IPS-20b (cell line): Measurements from ENCODE around the gene KCNJ12.
"Not testable (repeated sequence)": the region's sequence is repeated elsewhere in the genome, so short reads cannot be mapped to it uniquely, and the experiment has no call there.

Source experiments
- H3K27ac ChIP-seq: one replicate; pipeline ENCODE4 v1.5.1; 2013; ENCODE audit warnings: low read length
- H3K27me3 ChIP-seq: 2 replicates; pipeline ENCODE4 v1.6.1; 2013; ENCODE audit warnings: mild to moderate bottlenecking, low read length, inconsistent platforms; ENCODE audit not compliant: insufficient read depth
- H3K36me3 ChIP-seq: 2 replicates; pipeline ENCODE4 v1.6.1; 2013; ENCODE audit warnings: low read depth, mild to moderate bottlenecking, inconsistent platforms, low read length, moderate library complexity; ENCODE audit not compliant: insufficient read depth
- H3K4me1 ChIP-seq: 2 replicates; pipeline ENCODE4 v1.6.1; 2013; ENCODE audit warnings: mild to moderate bottlenecking, control low read depth, inconsistent platforms, low read length, moderate library complexity; ENCODE audit not compliant: insufficient read depth
- H3K4me3 ChIP-seq: 2 replicates; pipeline ENCODE4 v1.5.1; 2013; ENCODE audit warnings: mild to moderate bottlenecking, low read length, inconsistent platforms
- H3K9ac ChIP-seq: 2 replicates; pipeline ENCODE4 v1.6.1; 2013; ENCODE audit warnings: low read depth, mild to moderate bottlenecking, inconsistent platforms, low read length, moderate library complexity
- H3K9me3 ChIP-seq: 2 replicates; pipeline ENCODE4 v1.6.1; 2013; ENCODE audit warnings: mild to moderate bottlenecking, low read depth, low read length, inconsistent platforms; ENCODE audit not compliant: insufficient read depth

The KCNJ12 gene

DNA sequence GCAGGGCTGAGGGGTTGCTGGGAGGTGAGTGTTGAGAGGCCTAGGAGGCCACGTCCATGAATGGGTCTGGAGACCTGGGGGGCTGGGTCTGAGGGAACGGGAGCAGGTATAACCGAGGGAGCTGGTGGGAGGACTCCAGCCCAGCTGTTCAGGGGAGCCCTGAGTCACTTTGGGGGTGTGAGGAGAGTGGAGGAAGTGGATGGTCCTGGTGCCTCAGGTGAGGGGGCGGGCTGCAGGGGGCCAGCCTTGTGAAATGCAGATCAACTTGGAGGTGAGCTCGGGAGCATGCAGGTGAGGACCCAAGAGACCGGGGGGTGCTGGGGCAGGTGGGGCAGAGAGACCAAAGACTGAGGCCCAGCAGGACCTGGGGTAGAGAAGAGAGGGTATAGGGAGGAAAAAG, 79.6 kb downstream of the KCNJ12 start:
- H3K27me3 ChIP-seq: peaks cover 44% of the 10 kb centered on the region
- H3K36me3 ChIP-seq: no peaks in the 10 kb centered on the region
- no peak overlapping the region for H3K27ac ChIP-seq
- no peak overlapping the region for H3K9ac ChIP-seq
- no peak overlapping the region for H3K4me3 ChIP-seq
- 0 out of 2 replicates have a peak, but pooled peaks cover 3% of the 10 kb centered on the region for H3K4me1 ChIP-seq
- H3K9me3 ChIP-seq: no peaks in the 10 kb centered on the region

DNA sequence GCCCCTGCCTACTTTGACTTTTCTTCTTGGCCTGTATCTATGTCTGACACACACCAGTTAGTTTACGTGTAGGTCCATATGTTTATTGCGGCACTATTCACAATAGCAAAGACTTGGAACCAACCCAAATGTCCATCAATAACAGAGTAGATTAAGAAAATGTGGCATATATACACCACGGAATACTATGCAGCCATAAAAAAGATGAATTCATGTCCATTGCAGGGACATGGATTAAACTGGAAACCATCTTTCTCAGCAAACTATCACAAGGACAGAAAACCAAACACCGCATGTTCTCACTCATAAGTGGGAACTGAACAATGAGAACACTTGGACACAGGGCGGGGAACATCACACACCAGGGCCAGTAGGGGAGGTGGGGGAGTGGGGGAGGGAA, 80.3 kb downstream of the KCNJ12 start:
- H3K27ac ChIP-seq, H3K9ac ChIP-seq, H3K36me3 ChIP-seq, H3K4me3 ChIP-seq, H3K4me1 ChIP-seq, H3K9me3 ChIP-seq: not testable (repeated sequence)
- peaks cover 44% of the 10 kb centered on the region for H3K27me3 ChIP-seq

DNA sequence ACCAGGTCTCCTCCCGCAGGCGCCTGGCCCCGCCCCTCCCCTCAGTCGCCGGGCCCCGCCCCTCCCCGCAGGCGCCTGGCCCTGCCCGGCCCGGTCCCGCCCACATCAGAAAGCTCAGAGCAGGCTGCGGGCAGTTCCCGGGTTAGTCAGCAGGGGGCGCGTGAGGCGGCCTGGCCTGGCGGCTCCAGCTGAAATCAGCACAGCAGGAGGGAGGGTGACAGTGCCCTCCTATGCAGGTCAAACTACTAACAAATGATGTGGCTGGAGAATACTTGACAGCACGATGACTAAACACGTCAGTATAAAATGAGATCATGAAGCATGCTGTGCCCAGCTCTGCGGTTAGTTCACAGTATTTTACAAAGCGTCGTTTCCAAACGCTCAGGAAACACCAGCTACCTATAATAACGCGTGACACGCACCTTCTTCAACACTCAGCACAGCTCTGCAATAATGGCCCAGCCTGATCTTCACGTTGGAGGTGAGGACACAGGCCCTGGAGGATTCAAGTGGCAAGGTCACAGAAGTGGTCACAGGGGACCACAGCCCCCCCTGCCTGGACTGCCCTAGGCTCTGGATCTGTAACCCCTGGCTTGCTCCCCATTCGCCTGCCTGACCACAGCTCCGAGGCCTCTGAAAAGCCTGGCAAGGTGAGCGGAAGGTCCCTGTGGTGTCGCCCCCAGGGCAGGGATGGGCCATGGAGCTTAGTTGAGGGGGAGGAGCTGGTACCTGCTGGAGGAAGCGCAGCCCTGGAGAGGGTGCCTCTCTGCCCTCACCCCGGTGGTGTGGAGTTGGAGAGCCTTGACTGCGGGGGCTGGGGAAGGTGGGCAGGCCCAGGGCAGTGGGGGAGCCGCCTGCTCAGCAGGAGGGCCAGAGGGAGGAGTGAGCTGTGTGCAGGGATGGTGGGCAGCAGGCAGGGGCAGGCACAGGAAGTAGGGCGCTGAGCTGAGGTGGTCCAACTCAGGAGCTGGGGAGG, 81.2 kb downstream of the KCNJ12 start:
- Histone ChIP-seq H3K9ac (no peak overlapping the region), H3K4me3 (peak overlapping the region; percentile 59), H3K27me3 (peaks cover 47% of the 10 kb centered on the region), H3K36me3 (no peaks in the 10 kb centered on the region), H3K27ac (no peak overlapping the region), H3K9me3 (no peaks in the 10 kb centered on the region), H3K4me1 (0 out of 2 replicates have a peak, but pooled peaks cover 3% of the 10 kb centered on the region)

DNA sequence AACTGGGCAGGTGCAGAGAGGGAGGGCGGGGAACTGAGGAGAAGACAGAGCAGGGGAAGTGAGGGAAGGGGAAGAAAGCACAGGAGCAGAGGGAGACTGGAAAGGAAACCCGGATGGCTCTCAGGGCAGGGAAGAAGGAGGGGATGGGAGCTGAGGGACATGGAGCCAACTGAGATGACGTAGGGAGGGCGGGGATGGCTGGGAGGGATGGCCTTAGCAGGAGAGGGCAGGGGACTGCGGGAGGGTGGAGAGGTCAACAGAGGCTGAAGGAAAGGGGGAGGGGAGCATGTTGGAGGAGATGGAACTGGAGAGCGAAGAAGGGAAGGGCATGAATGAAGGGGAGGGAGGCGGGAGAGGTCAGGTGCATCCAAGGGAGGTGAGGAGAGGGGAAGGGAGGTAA, 81.9 kb downstream of the KCNJ12 start:
- peak overlapping the region; percentile 59; the same call in 1 of the 2 replicates for H3K4me3 ChIP-seq
- H3K9ac ChIP-seq: no peak overlapping the region
- H3K27ac ChIP-seq: no peak overlapping the region

DNA sequence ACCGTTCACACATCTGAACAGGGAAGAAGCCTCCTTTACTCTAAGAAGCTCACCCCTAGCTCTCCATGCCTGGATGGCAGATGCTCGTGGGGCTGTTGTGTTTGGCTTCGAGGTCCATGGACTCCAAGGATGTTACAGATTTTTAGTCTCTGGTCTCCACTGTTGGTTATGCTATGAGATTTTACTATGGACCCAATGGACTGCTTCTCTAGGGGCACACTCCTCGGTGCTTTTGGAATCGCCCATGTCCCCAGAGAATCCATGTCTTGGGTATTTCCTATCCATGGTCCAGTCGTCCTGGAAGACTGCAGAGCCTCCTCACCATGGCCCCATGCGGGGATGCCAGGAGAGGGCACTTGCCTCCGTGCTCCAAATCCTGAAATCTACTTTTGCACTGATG, 83.4 kb downstream of the KCNJ12 start:
- Histone ChIP-seq H3K9me3 (no peaks in the 10 kb centered on the region), H3K4me1 (peaks cover 5% of the 10 kb centered on the region; the same call in 1 of the 2 replicates), H3K27ac (no peak overlapping the region), H3K9ac (no peak overlapping the region), H3K4me3 (no peak overlapping the region), H3K36me3 (no peaks in the 10 kb centered on the region), H3K27me3 (peaks cover 47% of the 10 kb centered on the region)

More for the DNA sequence above, 81.9 kb downstream of the KCNJ12 start:
- H3K27me3 ChIP-seq: peaks cover 45% of the 10 kb centered on the region
- H3K9me3 ChIP-seq: no peaks in the 10 kb centered on the region
- 0 out of 2 replicates have a peak, but pooled peaks cover 3% of the 10 kb centered on the region for H3K4me1 ChIP-seq
- no peaks in the 10 kb centered on the region for H3K36me3 ChIP-seq

DNA sequence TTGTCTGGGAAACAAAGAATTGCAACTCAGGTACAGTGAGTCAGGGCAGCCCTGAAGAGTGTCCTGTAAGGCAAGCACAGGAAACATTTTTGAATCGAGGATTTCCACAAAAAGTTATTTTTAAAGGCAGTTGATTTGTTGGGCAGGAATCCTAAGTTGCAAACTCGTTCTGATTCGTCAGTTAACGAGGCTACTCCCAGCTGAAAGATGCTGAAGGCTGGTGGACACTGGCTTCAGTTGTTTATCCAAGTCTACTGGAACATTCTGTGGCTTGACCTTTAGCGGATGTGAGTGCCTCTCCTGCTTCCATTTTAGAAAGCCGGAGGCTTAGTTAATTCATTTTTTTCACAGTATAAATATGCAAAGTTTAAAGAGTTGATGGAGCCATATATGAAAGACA, 84.2 kb downstream of the KCNJ12 start:
- Histone ChIP-seq H3K36me3 (no peaks in the 10 kb centered on the region), H3K27me3 (peaks cover 53% of the 10 kb centered on the region), H3K4me3 (no peak overlapping the region), H3K4me1 (peaks cover 5% of the 10 kb centered on the region; the same call in 1 of the 2 replicates), H3K9ac (no peak overlapping the region), H3K9me3 (no peaks in the 10 kb centered on the region), H3K27ac (no peak overlapping the region)

DNA sequence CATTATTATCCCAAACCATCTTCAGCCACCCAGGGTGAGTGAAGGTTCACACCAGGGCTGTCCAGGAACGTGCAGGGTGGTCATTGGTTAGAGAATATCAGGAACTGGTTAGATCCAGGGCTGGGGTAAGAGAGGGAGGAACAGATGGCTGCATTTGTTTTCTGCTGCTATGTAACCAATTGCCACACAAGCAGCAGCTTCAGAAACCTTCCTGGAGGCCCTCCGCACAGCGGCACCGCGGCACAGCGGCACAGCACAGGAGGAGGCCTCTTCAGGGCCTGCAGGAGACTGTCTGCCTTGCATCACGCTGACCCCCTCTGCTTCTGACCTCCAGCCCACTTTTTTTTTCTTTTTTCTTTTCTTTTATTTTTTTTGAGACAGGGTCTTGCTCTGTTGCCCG, 86.1 kb downstream of the KCNJ12 start:
- no peak overlapping the region for H3K4me3 ChIP-seq
- H3K27ac ChIP-seq: no peak overlapping the region
- peaks cover 59% of the 10 kb centered on the region for H3K27me3 ChIP-seq
- no peaks in the 10 kb centered on the region for H3K36me3 ChIP-seq
- no peak overlapping the region for H3K9ac ChIP-seq
- H3K9me3 ChIP-seq: no peaks in the 10 kb centered on the region
- peaks cover 4% of the 10 kb centered on the region; the same call in 1 of the 2 replicates for H3K4me1 ChIP-seq

DNA sequence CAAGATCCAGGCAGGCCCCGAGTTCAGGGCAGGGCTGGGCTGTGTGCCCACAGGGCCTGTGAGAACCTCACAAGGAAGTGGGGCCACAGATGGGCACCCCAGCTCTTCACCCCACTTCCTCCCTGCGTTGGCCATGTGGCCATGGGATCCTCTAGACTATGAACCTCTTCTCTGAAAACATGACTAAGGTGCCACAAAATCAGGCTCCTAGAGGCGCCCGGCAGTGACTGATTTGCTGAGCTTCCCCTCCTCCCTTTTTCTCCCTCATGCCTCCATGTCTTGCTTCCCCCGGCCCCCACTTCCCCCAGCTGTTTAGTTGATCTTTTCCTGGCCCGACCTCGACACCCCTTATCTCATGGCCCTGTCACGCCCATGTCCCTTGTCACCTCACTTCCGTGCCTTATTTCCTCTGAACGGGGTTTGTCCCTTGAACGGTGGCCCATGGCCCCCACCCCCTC, 87.1 kb downstream of the KCNJ12 start:
- no peaks in the 10 kb centered on the region for H3K9me3 ChIP-seq
- peaks cover 2% of the 10 kb centered on the region; the same call in 1 of the 2 replicates for H3K4me1 ChIP-seq
- peaks cover 53% of the 10 kb centered on the region for H3K27me3 ChIP-seq
- no peak overlapping the region for H3K9ac ChIP-seq
- peak overlapping the region; percentile 63; the same call in 1 of the 2 replicates for H3K4me3 ChIP-seq
- H3K36me3 ChIP-seq: no peaks in the 10 kb centered on the region
- no peak overlapping the region for H3K27ac ChIP-seq

DNA sequence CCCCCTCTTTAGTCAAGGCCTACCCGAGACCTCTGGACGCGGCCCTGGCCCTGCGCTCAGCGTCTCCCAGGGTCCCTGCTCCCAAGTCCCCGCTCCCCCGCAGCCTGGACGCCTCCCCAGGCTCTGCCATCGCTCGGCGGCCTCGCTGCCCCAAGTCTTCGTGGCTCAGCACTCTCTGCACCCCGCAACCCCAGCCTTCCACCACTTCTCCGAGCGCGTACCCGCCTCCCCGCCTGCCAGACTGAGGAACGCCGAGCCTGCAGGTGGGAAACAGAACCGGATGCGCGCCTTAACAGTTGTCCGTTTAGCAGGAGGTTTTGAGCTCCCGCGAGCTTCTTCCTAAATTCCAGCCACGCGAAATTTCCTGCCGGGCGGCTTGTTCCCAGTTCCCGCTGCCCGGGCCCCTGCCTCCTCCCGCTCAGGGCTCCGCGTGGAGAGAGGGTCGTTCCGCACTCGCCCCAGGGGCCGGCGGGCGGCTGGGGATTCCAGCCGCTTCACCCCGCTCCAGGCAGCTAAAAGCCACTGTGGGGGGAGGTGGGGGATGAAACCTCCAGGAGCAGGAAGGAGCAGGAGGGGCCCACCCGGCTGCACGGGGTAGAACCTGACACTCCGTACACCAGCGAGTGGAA, 87.7 kb downstream of the KCNJ12 start:
- Histone ChIP-seq H3K36me3 (no peaks in the 10 kb centered on the region), H3K27ac (no peak overlapping the region), H3K27me3 (peaks cover 47% of the 10 kb centered on the region), H3K4me3 (peak overlapping the region; percentile 63), H3K9me3 (no peaks in the 10 kb centered on the region), H3K4me1 (peaks cover 2% of the 10 kb centered on the region; the same call in 1 of the 2 replicates), H3K9ac (no peak overlapping the region)

DNA sequence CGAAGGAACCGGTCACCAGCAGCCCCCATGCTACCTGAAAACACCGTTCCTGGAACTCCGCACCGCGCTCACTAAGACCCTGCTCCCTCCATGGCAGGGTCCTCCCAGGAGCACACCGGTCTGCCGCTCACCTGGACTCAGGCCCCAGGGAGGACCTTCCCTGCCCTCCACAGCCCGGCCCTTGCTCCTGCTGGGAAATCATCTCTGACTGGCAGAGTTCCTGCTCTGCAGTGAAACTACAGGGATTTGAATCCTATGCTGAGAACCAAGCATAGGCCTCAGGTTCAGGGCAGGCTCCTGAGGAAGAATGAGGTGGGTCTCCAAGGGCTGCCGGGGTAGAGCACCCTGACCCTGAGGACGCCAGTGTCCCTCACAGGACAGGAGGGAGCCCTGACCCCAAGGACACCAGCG, 88.5 kb downstream of the KCNJ12 start:
- Histone ChIP-seq H3K9ac (no peak overlapping the region), H3K4me3 (peak overlapping the region; percentile 63; the same call in 1 of the 2 replicates), H3K9me3 (no peaks in the 10 kb centered on the region), H3K27ac (no peak overlapping the region), H3K27me3 (peaks cover 44% of the 10 kb centered on the region), H3K36me3 (no peaks in the 10 kb centered on the region), H3K4me1 (peaks cover 2% of the 10 kb centered on the region; the same call in 1 of the 2 replicates)

DNA sequence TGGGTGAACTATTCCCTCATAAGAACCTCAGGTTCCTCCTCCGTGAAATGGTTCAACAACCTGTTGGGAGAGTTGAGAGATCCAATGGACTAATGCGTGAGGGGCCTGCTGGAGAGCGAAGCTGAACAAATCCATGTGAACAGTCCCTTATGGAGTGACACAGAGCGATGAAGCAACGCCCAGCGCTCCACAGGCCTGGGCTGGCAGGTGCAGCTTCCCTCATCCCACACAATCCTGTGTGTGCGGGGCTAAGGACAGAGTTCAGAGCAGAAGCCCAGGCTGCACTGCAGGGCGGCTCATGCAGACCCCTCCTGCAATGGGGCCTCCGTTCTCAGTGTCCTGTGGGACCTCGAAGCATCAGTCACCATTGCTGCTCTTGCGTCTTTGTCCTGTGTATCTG, 90.4 kb downstream of the KCNJ12 start:
- Histone ChIP-seq H3K27me3 (peaks cover 44% of the 10 kb centered on the region), H3K9me3 (no peaks in the 10 kb centered on the region), H3K36me3 (no peaks in the 10 kb centered on the region), H3K4me1 (peaks cover 2% of the 10 kb centered on the region; the same call in 1 of the 2 replicates), H3K9ac (no peak overlapping the region), H3K4me3 (no peak overlapping the region), H3K27ac (no peak overlapping the region)
